Lung (tissue), 12 donors: ENCODE results near the gene HNRNPDL. TPM values are rescaled to one million over a fixed set of nuclear protein-coding genes. Genes with fewer than 3 reads are reported as not detected.
"Not testable (repeated sequence)": the region's sequence is repeated elsewhere in the genome, so short reads cannot be mapped to it uniquely, and the experiment has no call there.

Experiments used
- ATAC-seq: fragments of 200-7000 bp; cut with Tn5 transposase; one replicate; pipeline ENCODE4 v1.9.1; 2020; ENCODE audit warnings: moderate number of reproducible peaks; ENCODE audit not compliant: insufficient read depth, low FRiP score
- DNase-seq, 3 donors: peaks; one replicate each; pipeline ENCODE4 v3.0.0-alpha.2; 2013 to 2017
- H3K27ac ChIP-seq, 2 donors: one replicate each; pipeline ENCODE4 v1.5.1; 2013; ENCODE audit warnings: mild to moderate bottlenecking in 2 of 2, moderate library complexity in 2 of 2, control low read depth in 1 of 2, inconsistent platforms in 1 of 2, low read depth in 1 of 2, low read length in 1 of 2
- H3K27me3 ChIP-seq, 3 donors: one replicate each; pipeline ENCODE4 v1.5.1; 2013; ENCODE audit warnings: low read length in 2 of 3; ENCODE audit not compliant: control insufficient read depth in 3 of 3, insufficient read depth in 3 of 3
- H3K36me3 ChIP-seq, 4 donors: one replicate each; pipeline ENCODE4 v1.5.1; 2013; ENCODE audit warnings: low read length in 4 of 4, mild to moderate bottlenecking in 1 of 4, moderate library complexity in 1 of 4; ENCODE audit not compliant: control insufficient read depth in 4 of 4, insufficient read depth in 4 of 4
- H3K4me1 ChIP-seq, 5 donors: one replicate each; pipeline ENCODE4 v1.5.1; 2013; ENCODE audit warnings: low read length in 5 of 5, mild to moderate bottlenecking in 2 of 5, moderate library complexity in 1 of 5; ENCODE audit not compliant: control insufficient read depth in 5 of 5, insufficient read depth in 5 of 5
- H3K4me3 ChIP-seq: one replicate; pipeline ENCODE4 v1.5.1; 2013; ENCODE audit warnings: mild to moderate bottlenecking, control low read depth, moderate library complexity
- H3K9ac ChIP-seq, 2 donors: one replicate each; pipeline ENCODE4 v1.5.1; 2013; ENCODE audit warnings: low read length in 2 of 2, control low read depth in 1 of 2; ENCODE audit not compliant: insufficient read depth in 1 of 2
- H3K9me3 ChIP-seq, 4 donors: one replicate each; pipeline ENCODE4 v1.5.1; 2013; ENCODE audit warnings: low read length in 3 of 4, mild to moderate bottlenecking in 1 of 4, moderate library complexity in 1 of 4; ENCODE audit not compliant: control insufficient read depth in 4 of 4, insufficient read depth in 3 of 4
- CTCF ChIP-seq: IDR thresholded peaks from 2 replicates; pipeline ENCODE4 v1.5.1; 2012; ENCODE audit warnings: mild to moderate bottlenecking; ENCODE audit errors: control extremely low read depth, extremely low read depth
- WGBS, 2 donors: extraction: QIAGEN DNeasy Blood & Tissue Kit; methylation state at CpG; one replicate each; pipeline ENCODE4 v1.1.7; 2013; 5-methylcytosine and 5-hydroxymethylcytosine counted together
- polyA plus RNA-seq, 2 donors: library from polyadenylated mRNA; stranded (reverse); fragments of 200-250 nt; gene quantifications; one replicate each; pipeline ENCODE4 v1.2.1, GENCODE V29; 2013
- total RNA-seq, 2 donors: library from RNA; depleted of rRNA in 1 of 2; stranded (reverse); fragments of >200 nt in 1 of 2; gene quantifications; one replicate each; pipeline ENCODE4 v1.2.1, GENCODE V29; 2014 to 2021
- donor health status: control.
- donor health status: control.
- donor health status: Bipolar disorder and iron deficiency.
- donor health status: healthy.
- donor health status: DM: yes; HTN: yes; CAD: no.

The HNRNPDL gene
- total and polyA plus RNA-seq, 4 donors: 228 to 269 (median 261) TPM

DNA sequence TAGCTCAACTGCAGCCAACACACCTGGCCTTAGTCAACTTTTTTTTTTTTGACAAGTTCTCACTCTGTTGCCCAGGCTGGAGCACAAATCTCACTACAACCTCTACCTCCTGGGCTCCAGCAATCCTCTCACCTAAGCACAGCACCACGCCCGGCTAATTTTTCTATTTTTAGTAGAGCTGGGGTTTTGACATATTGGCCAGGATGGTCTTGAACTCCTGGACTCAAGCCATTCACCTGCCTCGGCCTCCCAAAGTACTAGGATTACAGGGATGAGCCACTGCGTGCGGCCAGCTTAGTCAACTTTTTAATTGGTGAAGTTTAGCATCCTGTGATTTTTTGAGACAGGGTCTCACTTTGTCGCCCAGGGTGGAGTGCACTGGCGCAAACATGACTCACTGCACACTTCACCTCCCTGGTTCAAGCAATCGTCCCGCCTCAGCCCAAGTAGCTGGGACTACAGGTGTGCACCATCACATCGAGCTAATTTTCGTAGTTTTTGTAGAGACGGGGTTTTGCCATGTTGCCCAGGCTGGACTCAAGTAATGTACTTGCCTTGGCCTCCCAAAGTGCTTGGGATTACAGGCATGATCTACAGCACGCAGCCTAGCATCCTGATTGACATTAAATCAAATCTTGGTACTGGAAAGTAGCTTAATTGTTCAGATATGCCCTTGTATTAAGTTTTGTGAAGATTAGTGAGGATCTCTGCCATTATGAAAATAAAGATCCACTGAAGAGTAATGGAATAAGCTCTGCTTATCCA, 8.3 kb downstream of the HNRNPDL start:
- no peak for DNase-seq
- Histone ChIP-seq H3K9ac (no peak overlapping the region), H3K36me3 (peaks cover 8 to 43% (median 24%) of the 10 kb centered on the region in 4 donors), H3K9me3 (no peaks in the 10 kb centered on the region), H3K4me1 (peaks cover 0 to 9% (median 5%) of the 10 kb centered on the region in 5 donors), H3K4me3 (no peak overlapping the region), H3K27me3 (no peaks in the 10 kb centered on the region), H3K27ac (no peak overlapping the region)
- TF ChIP-seq CTCF: no peak
- WGBS, 2 donors: 91 to 92% methylated on average over 13 of the region's 13 CpGs
- no peak for ATAC-seq

- H3K27ac ChIP-seq: no peak overlapping the region
These were observed 10.8 kb downstream of the HNRNPDL start for GRCh38 chr4:82419451-82419850.

GRCh38 chr4:82415922-82416365, 14.3 kb downstream of the HNRNPDL start:
- H3K27me3 ChIP-seq: no peaks in the 10 kb centered on the region
- no peaks in the 10 kb centered on the region for H3K9me3 ChIP-seq
- no peak overlapping the region for H3K27ac ChIP-seq
- ATAC-seq (no peak), DNase-seq (no peak)
- H3K4me3 ChIP-seq: no peak overlapping the region
- H3K9ac ChIP-seq: no peak overlapping the region
- no peaks in the 10 kb centered on the region for H3K4me1 ChIP-seq
- no peaks in the 10 kb centered on the region for H3K36me3 ChIP-seq
- 85 to 89% methylated on average over 12 of the region's 12 CpGs for WGBS, 2 donors
- TF ChIP-seq CTCF: no peak

More at GRCh38 chr4:82419451-82419850, 10.8 kb downstream of the HNRNPDL start:
- no peaks in the 10 kb centered on the region for H3K4me1 ChIP-seq
- 78 to 79% methylated on average over 3 of the region's 3 CpGs for WGBS, 2 donors
- no peak overlapping the region for H3K4me3 ChIP-seq
- no peak overlapping the region for H3K9ac ChIP-seq
- no peaks in the 10 kb centered on the region for H3K9me3 ChIP-seq
- H3K36me3 ChIP-seq: peaks cover 5 to 19% (median 15%) of the 10 kb centered on the region in 4 donors
- no peak for TF ChIP-seq CTCF
- DNase-seq: no peak
- no peaks in the 10 kb centered on the region for H3K27me3 ChIP-seq
- ATAC-seq: no peak

DNA sequence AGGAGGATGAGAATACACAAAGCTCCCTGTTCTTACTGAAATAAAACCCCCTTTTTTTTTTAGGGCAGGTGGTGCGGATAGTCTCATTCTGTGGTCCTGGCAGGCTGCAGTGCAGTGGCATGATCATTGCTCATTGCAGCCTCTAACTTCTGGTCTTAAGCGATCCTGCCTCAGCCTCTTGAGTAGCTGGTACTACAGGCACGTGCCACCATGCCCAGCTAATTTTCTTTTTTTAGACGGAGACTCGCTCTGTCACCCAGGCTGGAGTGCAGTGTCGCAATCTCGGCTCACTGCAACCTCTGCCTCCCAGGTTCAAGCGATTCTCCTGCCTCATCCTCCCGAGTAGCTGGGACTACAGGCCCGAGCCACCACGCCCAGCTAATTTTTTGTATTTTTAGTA, 15.2 kb downstream of the HNRNPDL start:
- not testable (repeated sequence) for H3K4me3 ChIP-seq, H3K27me3 ChIP-seq, H3K4me1 ChIP-seq, H3K9me3 ChIP-seq, ATAC-seq, DNase-seq, H3K9ac ChIP-seq, H3K27ac ChIP-seq, H3K36me3 ChIP-seq
- WGBS, 2 donors: 86 to 91% methylated on average over 11 of the region's 11 CpGs
